HG03280 (cell line): Measurements from ENCODE around the gene RCAN2.

Experiments used
- ATAC-seq: cut with Tn5 transposase; IDR thresholded peaks from one replicate; pipeline ENCODE4 v1.9.1; 2021; ENCODE audit warnings: mild to moderate bottlenecking, moderate library complexity; ENCODE audit not compliant: unreplicated experiment

RCAN2 gene

DNA sequence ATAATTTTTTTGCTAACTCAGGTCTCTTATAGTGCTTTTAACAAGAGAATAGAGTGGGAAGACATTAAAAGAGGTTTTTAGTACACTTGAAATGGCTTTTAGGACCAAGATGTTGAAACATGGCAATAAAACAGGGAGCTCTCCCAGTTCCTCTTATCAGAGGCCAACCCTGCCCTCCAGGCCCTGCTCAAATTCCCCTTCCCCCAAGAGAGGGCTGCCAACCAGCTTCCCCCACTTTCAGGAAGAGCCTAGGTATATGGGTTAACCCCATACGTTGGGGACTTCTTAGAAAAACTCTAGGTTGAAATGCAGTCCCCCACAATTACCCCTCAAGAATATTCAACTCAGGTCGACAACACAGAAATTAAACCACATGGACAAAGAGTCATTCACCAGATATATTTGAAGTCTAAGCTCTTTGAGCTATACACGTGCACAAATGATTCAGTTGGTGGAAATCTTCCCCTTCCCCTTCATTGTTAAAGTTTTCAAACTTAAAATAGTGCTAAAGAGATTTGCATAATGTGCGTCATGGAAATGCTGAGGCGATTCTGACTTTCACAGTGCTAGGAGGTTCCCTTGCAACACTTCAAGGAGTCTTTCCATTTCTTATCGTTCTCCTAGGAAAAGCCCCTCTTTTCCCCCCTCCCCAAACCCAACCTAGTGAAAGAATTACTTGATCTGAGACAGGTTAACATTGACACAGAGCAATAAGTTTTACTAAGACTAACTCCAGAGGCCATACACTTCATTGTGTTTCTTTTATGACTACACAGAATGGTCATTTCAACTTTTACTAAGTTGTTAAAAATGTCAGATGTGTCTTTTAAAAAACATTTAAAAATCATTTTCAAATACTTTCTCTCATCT is 270.7 kb downstream of the RCAN2 start:
- peak; percentile 71 for ATAC-seq

- no peak for ATAC-seq
Observed at GRCh38 chr6:46219661-46220060, 271.6 kb downstream of the RCAN2 start.

DNA sequence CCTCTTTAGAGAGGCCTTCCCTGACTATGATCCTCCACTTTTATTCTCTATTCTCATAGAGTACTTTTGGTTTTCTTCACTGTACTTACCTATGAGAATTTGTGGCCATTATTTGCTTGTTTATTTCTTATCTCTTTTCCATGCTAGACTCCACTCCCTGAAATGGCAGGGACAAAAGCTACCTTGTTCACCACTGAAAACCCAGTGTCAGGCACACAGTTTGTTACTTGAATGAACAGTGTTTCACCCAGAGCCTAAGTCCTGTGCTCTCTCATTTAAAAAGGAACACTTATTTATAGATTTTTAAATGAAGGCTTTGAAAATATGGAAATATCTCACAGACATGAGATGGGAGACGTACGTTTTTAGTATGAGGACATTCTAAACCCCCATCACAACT is 272.8 kb downstream of the RCAN2 start:
- no peak for ATAC-seq

DNA sequence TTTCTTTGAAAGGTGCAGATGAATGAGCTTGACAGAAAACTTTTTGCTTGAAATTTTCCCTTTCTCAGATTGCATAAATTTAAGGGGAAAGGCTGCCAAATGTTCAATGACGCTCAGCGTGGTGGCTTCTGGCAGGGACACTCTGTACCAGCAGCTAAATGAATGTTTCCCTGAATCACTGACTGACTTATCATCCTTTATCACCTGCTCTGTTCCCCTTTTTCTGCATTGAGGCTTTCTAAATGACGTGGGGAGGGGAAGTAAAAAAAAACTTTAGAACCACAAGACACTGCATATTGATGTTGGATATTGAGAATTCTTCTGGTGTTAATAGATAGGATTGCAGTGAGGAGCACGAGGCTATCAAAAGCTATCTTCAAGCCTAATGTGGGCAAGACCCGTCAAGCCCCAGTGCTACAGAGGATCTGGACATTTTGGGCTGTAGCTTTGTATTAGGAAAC is 273.5 kb downstream of the RCAN2 start:
- ATAC-seq: peak; percentile 36

GRCh38 chr6:46216879-46217278 is 274.4 kb downstream of the RCAN2 start:
- ATAC-seq: no peak

DNA sequence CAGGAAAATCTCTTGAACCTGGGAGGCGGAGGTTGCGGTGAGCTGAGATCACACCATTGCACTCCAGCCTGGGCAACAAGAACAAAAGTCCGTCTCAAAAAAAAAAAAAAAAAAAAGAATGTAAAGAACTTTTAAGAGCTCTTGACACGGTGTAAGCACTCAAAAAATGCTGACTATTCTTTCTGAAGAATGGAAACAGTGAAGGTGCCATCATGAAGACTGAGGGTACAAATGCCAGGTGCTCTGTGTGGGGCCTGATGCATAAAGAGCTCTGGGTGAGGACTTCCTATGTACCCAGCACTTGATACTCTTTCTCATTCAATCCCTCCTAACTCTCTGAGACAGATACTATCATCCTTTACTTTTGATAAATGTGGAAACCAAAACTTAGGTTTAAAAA is 275.5 kb downstream of the RCAN2 start:
- ATAC-seq: no peak

GRCh38 chr6:46215213-46215612 is 276.0 kb downstream of the RCAN2 start:
- no peak for ATAC-seq

DNA sequence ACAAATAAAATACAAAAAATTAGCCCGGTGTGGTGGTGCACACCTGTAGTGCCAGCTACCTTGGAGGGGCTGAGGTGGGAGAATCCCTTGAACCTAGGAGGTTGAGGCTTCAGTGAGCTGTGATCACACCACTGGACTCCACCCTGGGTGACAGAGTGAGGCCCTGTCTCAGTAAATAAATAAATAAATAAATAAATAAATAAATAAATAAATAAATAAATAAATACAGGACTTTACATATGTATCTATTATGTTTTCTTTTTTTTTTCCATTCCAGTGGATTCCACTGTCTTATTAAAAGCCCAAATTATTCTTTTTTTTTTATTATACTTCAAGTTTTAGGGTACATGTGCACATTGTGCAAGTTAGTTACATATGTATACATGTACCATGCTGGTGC is 279.3 kb downstream of the RCAN2 start:
- ATAC-seq: no peak

GRCh38 chr6:46210294-46210693 is 281.0 kb downstream of the RCAN2 start:
- ATAC-seq: no peak

DNA sequence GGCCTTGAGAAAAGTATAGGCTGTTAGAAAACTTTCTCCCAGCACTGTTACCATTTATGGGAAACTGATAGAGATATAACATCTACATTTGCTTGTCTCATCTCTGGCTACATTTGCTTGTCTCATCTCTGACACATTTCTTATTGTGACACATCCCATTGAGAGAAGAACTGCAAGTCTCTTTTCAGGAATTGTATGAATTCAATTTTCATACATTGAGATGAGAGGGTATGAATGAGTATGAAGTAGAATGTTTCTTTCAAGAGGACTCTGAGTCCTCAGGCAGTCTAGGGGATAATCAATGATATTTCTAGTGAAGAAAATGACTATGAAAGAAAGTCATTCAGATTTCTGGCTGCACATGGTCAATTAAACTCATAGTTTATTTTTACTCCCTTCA is 282.9 kb downstream of the RCAN2 start:
- no peak for ATAC-seq

GRCh38 chr6:46207174-46207573 is 284.1 kb downstream of the RCAN2 start:
- ATAC-seq: no peak

GRCh38 chr6:46204880-46205650 is 286.2 kb downstream of the RCAN2 start:
- no peak for ATAC-seq

DNA sequence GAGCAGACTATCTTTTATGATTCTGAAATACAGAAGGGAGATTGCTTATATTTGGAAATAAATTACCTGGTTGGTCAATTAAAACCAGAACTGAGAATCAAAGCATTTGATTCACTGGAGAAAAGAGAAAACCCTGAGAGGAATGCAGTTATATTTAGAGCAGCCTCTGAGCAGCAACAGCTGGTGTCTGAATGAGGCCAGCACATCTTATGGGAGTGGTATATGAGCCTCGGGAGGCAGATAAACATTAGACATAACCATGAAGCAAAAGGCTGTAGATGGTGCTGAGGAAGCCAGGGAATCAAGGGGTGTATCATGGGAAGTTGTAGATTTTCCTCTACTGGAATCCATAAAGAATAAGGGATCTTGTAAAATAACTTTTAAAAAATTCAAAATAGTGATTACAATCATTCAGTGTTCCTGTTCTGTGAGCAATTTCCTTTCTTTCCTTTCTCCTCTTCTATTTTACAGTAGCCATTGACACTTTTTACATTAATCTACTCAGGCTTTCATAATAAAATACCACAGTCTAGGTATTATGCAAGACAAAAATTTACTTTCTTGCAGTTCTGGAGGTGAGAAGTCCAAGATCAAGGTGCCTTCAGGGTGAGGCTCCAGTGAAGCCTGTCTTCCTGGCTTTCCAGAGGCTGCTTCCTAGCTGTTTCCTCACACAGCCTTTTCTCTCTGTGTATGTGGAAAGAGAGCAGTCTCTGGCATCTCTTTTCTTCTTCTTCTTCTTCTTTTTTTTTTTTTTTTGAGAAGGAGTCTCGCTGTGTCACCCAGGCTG is 287.7 kb downstream of the RCAN2 start:
- ATAC-seq: no peak

DNA sequence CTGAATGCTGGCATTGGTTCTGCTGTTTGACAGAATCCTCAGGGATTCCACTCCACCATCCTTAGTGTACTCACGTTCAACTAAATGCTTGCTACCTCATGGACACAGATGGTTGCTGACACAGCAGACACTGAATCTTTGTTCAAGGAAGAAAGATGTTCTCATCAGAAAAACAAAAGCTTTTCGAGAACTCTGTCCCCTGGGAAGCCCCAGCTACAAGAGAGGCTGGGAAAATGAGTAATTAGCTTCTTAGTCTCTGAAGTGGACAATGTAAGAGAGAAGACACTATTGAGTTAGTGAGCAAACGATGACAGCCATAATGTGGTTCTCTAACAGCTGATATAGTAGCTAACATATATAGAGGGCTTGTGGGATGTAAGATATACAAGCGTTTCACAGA is 289.5 kb downstream of the RCAN2 start:
- ATAC-seq: no peak

- no peak for ATAC-seq
Observed at GRCh38 chr6:46199387-46199786, 291.9 kb downstream of the RCAN2 start.

DNA sequence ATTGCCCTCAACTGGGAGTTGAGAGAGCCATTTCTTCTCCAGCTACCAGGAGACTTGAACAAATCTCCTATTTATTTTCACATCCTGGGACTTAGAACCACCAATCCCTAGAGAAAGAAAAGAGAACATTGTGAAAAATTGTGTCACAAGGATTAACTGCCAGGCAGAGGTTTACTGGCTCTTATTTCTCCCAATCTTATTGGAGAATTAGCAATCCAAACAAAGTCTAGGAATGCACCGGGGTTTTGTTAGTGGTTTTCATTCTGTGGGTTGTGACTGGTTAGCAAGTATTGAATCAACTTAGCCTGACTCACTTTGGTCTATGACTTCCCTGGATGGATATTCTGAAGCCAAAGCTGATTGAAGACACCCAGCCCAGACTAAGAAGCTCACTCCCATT is 299.3 kb downstream of the RCAN2 start:
- no peak for ATAC-seq

- no peak for ATAC-seq
Observed at GRCh38 chr6:46190889-46191288, 300.4 kb downstream of the RCAN2 start.

DNA sequence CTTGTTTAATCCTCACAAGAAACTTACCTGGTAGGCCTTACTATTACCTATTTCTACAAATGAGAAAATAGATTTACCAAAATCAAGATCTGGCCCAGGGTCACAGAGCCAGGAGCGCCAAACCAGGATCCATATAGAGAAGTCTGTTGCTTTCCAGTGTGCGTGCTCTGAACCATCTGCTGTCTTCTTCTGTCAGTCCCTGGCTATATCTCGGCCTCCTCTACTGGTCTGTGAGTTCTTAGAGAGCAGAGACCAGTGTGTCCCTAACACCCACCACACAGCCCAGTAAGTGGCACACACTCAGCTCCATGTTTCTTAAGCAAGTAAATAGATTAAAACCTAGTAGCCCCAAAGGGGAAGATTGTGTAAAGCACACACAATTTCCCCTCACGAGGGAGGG is 301.5 kb downstream of the RCAN2 start:
- no peak for ATAC-seq

- ATAC-seq: no peak
Observed at GRCh38 chr6:46186583-46186982, 304.7 kb downstream of the RCAN2 start.

GRCh38 chr6:46184114-46184513 is 307.1 kb downstream of the RCAN2 start:
- no peak for ATAC-seq

- ATAC-seq: no peak
Observed at GRCh38 chr6:46175976-46176375, 315.3 kb downstream of the RCAN2 start.
